Neuronal stem cell (in vitro differentiated cells): Measurements from ENCODE around the gene IQCF6.

Experiments used
- DNase-seq: peaks from one replicate; pipeline ENCODE4 v3.0.0-alpha.2; 2013; ENCODE audit warnings: low spot score
- H2AFZ ChIP-seq: one replicate; pipeline ENCODE4 v1.6.1; 2013; ENCODE audit warnings: mild to moderate bottlenecking, low read length, inconsistent platforms
- H2AK5ac ChIP-seq: 2 replicates; pipeline ENCODE4 v1.6.1; 2013; ENCODE audit warnings: low read depth, mild to moderate bottlenecking, inconsistent platforms, low read length, moderate library complexity, mixed read lengths
- H2BK120ac ChIP-seq: 2 replicates; pipeline ENCODE4 v1.6.1; 2013; ENCODE audit warnings: low read depth, mild to moderate bottlenecking, inconsistent platforms, low read length, moderate library complexity, mixed read lengths
- H2BK12ac ChIP-seq: one replicate; pipeline ENCODE4 v1.6.1; 2013; ENCODE audit warnings: low read length, inconsistent platforms
- H2BK15ac ChIP-seq: 2 replicates; pipeline ENCODE4 v1.6.1; 2013; ENCODE audit warnings: mild to moderate bottlenecking, low read length, inconsistent platforms, mixed read lengths
- H2BK5ac ChIP-seq: one replicate; pipeline ENCODE4 v1.6.1; 2013; ENCODE audit warnings: inconsistent platforms, mild to moderate bottlenecking, low read length, moderate library complexity
- H3K14ac ChIP-seq: one replicate; pipeline ENCODE4 v1.6.1; 2013; ENCODE audit warnings: low read length, inconsistent platforms
- H3K18ac ChIP-seq: 2 replicates; pipeline ENCODE4 v1.6.1; 2013; ENCODE audit warnings: low read length, inconsistent platforms
- H3K23ac ChIP-seq: 2 replicates; pipeline ENCODE4 v1.6.1; 2013; ENCODE audit warnings: low read depth, mild to moderate bottlenecking, mixed read lengths, low read length, inconsistent platforms; ENCODE audit not compliant: poor library complexity
- H3K27ac ChIP-seq: replicated peaks from 3 replicates; pipeline ENCODE4 v1.5.1; 2013; ENCODE audit warnings: low read length, inconsistent platforms
- H3K27me3 ChIP-seq, 3 experiments: 2 replicates each; pipeline ENCODE4 v1.6.1; 2013; ENCODE audit warnings: low read length in 3 of 3, mild to moderate bottlenecking in 2 of 3, inconsistent platforms in 1 of 3, low read depth in 1 of 3, mixed read lengths in 1 of 3, moderate library complexity in 1 of 3; ENCODE audit not compliant: control insufficient read depth in 3 of 3, insufficient read depth in 3 of 3
- H3K36me3 ChIP-seq, 2 donors: replicated peaks in 1 of 2; 2 replicates each; pipeline ENCODE4 v1.6.1; 2013; ENCODE audit warnings: low read length in 2 of 2; ENCODE audit not compliant: control insufficient read depth in 2 of 2, insufficient read depth in 2 of 2
- H3K4ac ChIP-seq: 2 replicates; pipeline ENCODE4 v1.6.1; 2013; ENCODE audit warnings: inconsistent platforms, mild to moderate bottlenecking, low read length, moderate library complexity
- H3K4me1 ChIP-seq, 2 donors: 1 replicate in 1 of 2; 2 replicates in 1 of 2; pipeline ENCODE4 v1.6.1; 2013; ENCODE audit warnings: low read length in 2 of 2, low read depth in 1 of 2; ENCODE audit not compliant: control insufficient read depth in 2 of 2, insufficient read depth in 1 of 2
- H3K4me2 ChIP-seq: one replicate; pipeline ENCODE4 v1.6.1; 2013; ENCODE audit warnings: mild to moderate bottlenecking, low read length, inconsistent platforms; ENCODE audit not compliant: insufficient read depth, poor library complexity, severe bottlenecking
- H3K4me3 ChIP-seq, 2 donors: 2 replicates each; pipeline ENCODE4 v1.5.1; 2013; ENCODE audit warnings: low read length in 2 of 2, mild to moderate bottlenecking in 2 of 2, inconsistent platforms in 1 of 2, moderate library complexity in 1 of 2
- H3K79me1 ChIP-seq: one replicate; pipeline ENCODE4 v1.6.1; 2013; ENCODE audit warnings: low read depth, mild to moderate bottlenecking, inconsistent platforms, low read length, moderate library complexity
- H3K9ac ChIP-seq: one replicate; pipeline ENCODE4 v1.6.1; 2013; ENCODE audit warnings: mild to moderate bottlenecking, low read depth, low read length, inconsistent platforms; ENCODE audit not compliant: poor library complexity
- H3K9me3 ChIP-seq, 2 donors: replicated peaks in 1 of 2; 2 replicates each; pipeline versions ENCODE3 to v1.6.1; 2013; ENCODE audit warnings: low read length in 2 of 2, mild to moderate bottlenecking in 2 of 2, inconsistent platforms in 1 of 2, low read depth in 1 of 2, mixed read lengths in 1 of 2, moderate library complexity in 1 of 2; ENCODE audit not compliant: control insufficient read depth in 2 of 2, insufficient read depth in 1 of 2
- H4K8ac ChIP-seq: one replicate; pipeline ENCODE4 v1.6.1; 2013; ENCODE audit warnings: low read depth, mild to moderate bottlenecking, inconsistent platforms, low read length, moderate library complexity
- H4K91ac ChIP-seq: one replicate; pipeline ENCODE4 v1.6.1; 2013; ENCODE audit warnings: low read length, low read depth, mild to moderate bottlenecking, inconsistent platforms; ENCODE audit not compliant: poor library complexity
- WGBS, 2 donors: extraction: QIAGEN DNeasy Blood & Tissue Kit; methylation state at CpG; one replicate each; pipeline ENCODE4 v1.1.7; 2013; ENCODE audit warnings: missing lambda C conversion rate in 2 of 2, mixed read lengths in 1 of 2; ENCODE audit not compliant: insufficient read length in 2 of 2, insufficient replicate concordance in 1 of 2; ENCODE audit errors: extremely low coverage in 2 of 2; 5-methylcytosine and 5-hydroxymethylcytosine counted together

The IQCF6 gene

DNA sequence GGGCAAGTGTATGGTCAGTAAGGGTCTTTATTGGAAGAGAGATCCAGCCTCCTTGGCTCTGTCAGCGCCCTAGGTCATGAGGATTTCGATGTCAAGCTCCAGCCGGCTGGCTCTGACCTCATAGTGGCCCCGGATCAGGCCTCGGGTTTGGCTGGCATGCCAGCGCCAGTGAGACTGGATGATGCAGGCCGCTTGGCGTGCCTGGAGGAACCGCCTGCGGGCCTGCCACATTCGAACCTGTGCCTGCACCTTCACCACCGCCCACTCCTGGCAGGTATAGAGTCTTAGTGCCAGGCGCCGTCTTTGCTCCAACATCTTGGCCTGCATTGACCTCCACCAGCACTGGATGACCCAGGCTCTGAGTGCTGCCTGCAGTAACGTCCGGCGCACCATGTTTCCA lies 483 bp downstream of the IQCF6 start:
- Histone ChIP-seq H3K18ac (no peak overlapping the region), H3K79me1 (no peaks in the 10 kb centered on the region), H3K14ac (no peak overlapping the region), H2BK5ac (no peak overlapping the region), H3K4me3 (no peak overlapping the region), H4K8ac (no peak overlapping the region), H3K9ac (no peak overlapping the region), H3K36me3 (no peaks in the 10 kb centered on the region), H3K4ac (no peak overlapping the region), H3K4me1 (peaks cover 0 to 2% of the 10 kb centered on the region in 2 donors), H4K91ac (no peak overlapping the region), H2BK120ac (no peak overlapping the region), H3K23ac (no peak overlapping the region), H3K27me3 (peaks cover 0 to 6% (median 0%) of the 10 kb centered on the region in 3 experiments), H2AFZ (no peak overlapping the region), H2AK5ac (no peak overlapping the region), H2BK15ac (peak overlapping the region; percentile 4), H2BK12ac (no peak overlapping the region), H3K4me2 (no peak overlapping the region), H3K27ac (no peak overlapping the region), H3K9me3 (no peaks in the 10 kb centered on the region)
- no CpG with 5 or more reads among the region's 17 CpGs for WGBS, 2 donors
- DNase-seq: no peak

DNA sequence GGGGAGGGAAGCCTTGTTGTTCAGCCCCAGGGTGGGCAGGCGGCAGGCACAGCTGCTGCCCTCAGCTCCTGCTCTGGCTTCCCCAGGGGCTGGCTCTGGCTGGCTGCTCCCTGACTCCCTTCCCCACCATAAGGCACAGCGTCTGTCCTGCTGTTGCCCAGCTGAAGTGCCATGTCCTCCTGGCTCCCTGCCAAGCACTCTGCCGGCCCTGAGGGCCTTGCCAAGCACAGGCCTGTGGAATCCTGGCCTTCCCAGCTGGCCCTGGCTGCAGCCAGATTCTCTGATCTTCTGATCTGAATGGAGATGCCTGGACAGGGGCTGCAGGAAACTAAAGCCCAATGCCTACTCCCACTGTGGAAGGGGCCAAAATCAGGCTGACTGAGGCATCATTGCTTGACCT lies 1.1 kb downstream of the IQCF6 start:
- H3K9ac ChIP-seq: no peak overlapping the region
- H2BK15ac ChIP-seq: no peak overlapping the region
- H2AK5ac ChIP-seq: no peak overlapping the region
- H2AFZ ChIP-seq: no peak overlapping the region
- H3K4me2 ChIP-seq: no peak overlapping the region
- no peaks in the 10 kb centered on the region for H3K9me3 ChIP-seq
- H2BK120ac ChIP-seq: no peak overlapping the region
- no peaks in the 10 kb centered on the region for H3K79me1 ChIP-seq
- WGBS, 2 donors: no CpG with 5 or more reads among the region's 3 CpGs
- peaks cover 0 to 2% of the 10 kb centered on the region in 2 donors for H3K4me1 ChIP-seq
- H3K4ac ChIP-seq: no peak overlapping the region
- H4K91ac ChIP-seq: no peak overlapping the region
- H3K27ac ChIP-seq: no peak overlapping the region
- H3K18ac ChIP-seq: no peak overlapping the region
- H3K23ac ChIP-seq: peak overlapping the region; percentile 23
- H3K36me3 ChIP-seq: no peaks in the 10 kb centered on the region
- H4K8ac ChIP-seq: no peak overlapping the region
- H2BK12ac ChIP-seq: no peak overlapping the region
- no peak overlapping the region for H2BK5ac ChIP-seq
- H3K27me3 ChIP-seq: peaks cover 0 to 6% (median 0%) of the 10 kb centered on the region in 3 experiments
- no peak for DNase-seq
- H3K14ac ChIP-seq: no peak overlapping the region
- H3K4me3 ChIP-seq: no peak overlapping the region

DNA sequence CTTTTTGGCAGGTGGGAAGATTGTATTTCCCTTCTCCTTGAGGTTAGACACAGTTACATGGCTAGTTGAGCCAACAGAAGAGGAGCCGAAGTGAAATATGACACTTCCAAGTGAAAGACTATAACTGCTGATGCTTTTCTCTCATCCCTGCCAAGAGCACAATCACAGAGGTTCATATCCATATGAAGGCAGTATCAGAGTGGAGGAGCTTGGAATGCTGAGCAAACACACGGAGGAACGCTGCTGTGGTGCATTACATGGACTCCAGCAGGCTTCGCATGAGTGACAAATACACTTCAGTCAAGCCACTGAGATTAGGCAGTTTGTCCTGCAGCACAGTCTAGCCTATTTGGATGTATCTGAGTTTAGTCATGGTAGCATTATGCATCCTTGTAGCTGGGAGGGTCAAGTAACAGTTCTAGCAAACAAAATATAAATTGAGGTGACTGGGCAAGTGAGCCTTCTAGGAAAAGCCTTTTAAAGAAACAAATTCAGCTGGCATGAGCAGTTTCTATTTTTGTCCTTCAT lies 5.4 kb downstream of the IQCF6 start:
- Histone ChIP-seq H4K8ac (no peak overlapping the region), H4K91ac (no peak overlapping the region), H2BK12ac (no peak overlapping the region), H3K27ac (no peak overlapping the region), H3K14ac (no peak overlapping the region), H2BK120ac (no peak overlapping the region), H2AK5ac (no peak overlapping the region), H3K4ac (no peak overlapping the region), H3K23ac (no peak overlapping the region), H3K36me3 (no peaks in the 10 kb centered on the region), H3K9me3 (no peaks in the 10 kb centered on the region), H2BK15ac (no peak overlapping the region), H2BK5ac (no peak overlapping the region), H3K4me3 (peak overlapping the region in 1 of 2 donors; percentile 46), H2AFZ (no peak overlapping the region), H3K79me1 (no peaks in the 10 kb centered on the region), H3K18ac (no peak overlapping the region), H3K9ac (no peak overlapping the region), H3K4me2 (no peak overlapping the region), H3K4me1 (peaks cover 0 to 2% of the 10 kb centered on the region in 2 donors), H3K27me3 (peaks cover 0 to 5% (median 0%) of the 10 kb centered on the region in 3 experiments)
- DNase-seq: no peak
- WGBS, 2 donors: no CpG with 5 or more reads among the region's 4 CpGs

DNA sequence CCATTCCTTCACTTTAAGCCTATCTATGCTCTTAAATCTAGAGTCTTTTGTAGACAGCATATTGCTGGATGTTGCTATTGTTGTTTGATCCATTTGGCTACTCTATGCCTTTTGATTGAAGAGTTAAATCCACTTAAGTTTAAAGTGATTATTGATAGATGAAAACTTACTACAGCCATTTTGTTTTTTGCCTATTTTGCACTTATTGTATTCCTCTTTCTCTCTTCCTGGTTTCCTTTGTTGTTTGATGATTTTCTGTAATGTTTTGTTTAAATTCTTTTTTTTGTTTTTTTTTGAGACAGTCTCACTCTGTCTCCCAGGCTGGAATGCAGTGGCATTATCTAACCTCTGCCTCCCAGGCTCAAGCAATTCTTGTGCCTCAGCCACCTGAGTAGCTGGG lies 19.8 kb downstream of the IQCF6 start:
- Histone ChIP-seq H3K14ac (no peak overlapping the region), H3K36me3 (no peaks in the 10 kb centered on the region), H3K23ac (no peak overlapping the region), H3K4me1 (no peaks in the 10 kb centered on the region), H4K91ac (no peak overlapping the region), H3K9ac (no peak overlapping the region), H2AK5ac (no peak overlapping the region), H2BK15ac (no peak overlapping the region), H3K9me3 (peaks cover 0 to 11% of the 10 kb centered on the region in 2 donors), H3K27ac (no peak overlapping the region), H3K4me2 (no peak overlapping the region), H2BK120ac (no peak overlapping the region), H2AFZ (no peak overlapping the region), H3K79me1 (no peaks in the 10 kb centered on the region), H3K4me3 (no peak overlapping the region), H3K27me3 (no peaks in the 10 kb centered on the region), H2BK5ac (no peak overlapping the region), H3K4ac (no peak overlapping the region), H2BK12ac (no peak overlapping the region), H4K8ac (no peak overlapping the region), H3K18ac (no peak overlapping the region)
- DNase-seq: no peak
